HG03095 (cell line): ENCODE measurements around the gene ZGPAT.

ENCODE experiments used
- ATAC-seq: cut with Tn5 transposase; IDR thresholded peaks from one replicate; pipeline ENCODE4 v1.9.1; 2021; ENCODE audit warnings: moderate library complexity; ENCODE audit not compliant: unreplicated experiment

Gene ZGPAT

GRCh38 chr20:63691711-63692435 lies 16.0 kb upstream of the ZGPAT start:
- ATAC-seq: no peak

- no peak for ATAC-seq
Observed at GRCh38 chr20:63692436-63693082, 15.3 kb upstream of the ZGPAT start.

GRCh38 chr20:63693083-63693732 lies 14.6 kb upstream of the ZGPAT start:
- no peak for ATAC-seq

GRCh38 chr20:63693733-63694583 lies 13.9 kb upstream of the ZGPAT start:
- no peak for ATAC-seq

- no peak for ATAC-seq
Observed at GRCh38 chr20:63694584-63695423, 13.0 kb upstream of the ZGPAT start.

- ATAC-seq: no peak
Observed at GRCh38 chr20:63695424-63696305, 12.2 kb upstream of the ZGPAT start.

- no peak for ATAC-seq
Observed at GRCh38 chr20:63696306-63696627, 11.6 kb upstream of the ZGPAT start.

- no peak for ATAC-seq
Observed at GRCh38 chr20:63696628-63697356, 11.0 kb upstream of the ZGPAT start, which contains the start of gene TNFRSF6B. Gene TNFRSF6B, plus strand, starts transcription at chr20:63696652. Its CDS starts 116 bp downstream, at chr20:63696768.

- ATAC-seq: no peak
Observed at GRCh38 chr20:63697357-63697867, 10.4 kb upstream of the ZGPAT start.

- ATAC-seq: no peak
Observed at GRCh38 chr20:63697868-63698545, 9.8 kb upstream of the ZGPAT start.

- ATAC-seq: no peak
Observed at GRCh38 chr20:63698739-63699465, 8.9 kb upstream of the ZGPAT start.

- ATAC-seq: no peak
Observed at GRCh38 chr20:63699466-63700198, 8.2 kb upstream of the ZGPAT start.

- no peak for ATAC-seq
Observed at GRCh38 chr20:63700199-63701050, 7.4 kb upstream of the ZGPAT start.

GRCh38 chr20:63701051-63701328 lies 6.8 kb upstream of the ZGPAT start:
- no peak for ATAC-seq

GRCh38 chr20:63701329-63702035 lies 6.4 kb upstream of the ZGPAT start:
- ATAC-seq: no peak
